NCI-H226 (cell line): Measurements from ENCODE around the gene EFCAB5.
A peak's percentile ranks its signal among the peaks of the same experiment; 100 is the strongest.
"Not testable (repeated sequence)": the region's sequence is repeated elsewhere in the genome, so short reads cannot be mapped to it uniquely, and the experiment has no call there.

ENCODE experiments used
- DNase-seq: peaks from one replicate; pipeline ENCODE4 v3.0.0-alpha.2; 2015

The EFCAB5 gene

GRCh38 chr17:29941334-29941733 lies at the start of gene EFCAB5:
Gene EFCAB5, plus strand, starts transcription at chr17:29941634. Its CDS starts 163 bp downstream, at chr17:29941797.
- DNase-seq: no peak

- DNase-seq: no peak
These were observed 49.2 kb upstream of the EFCAB5 start for GRCh38 chr17:29892201-29892600.

- not testable (repeated sequence) for DNase-seq
These were observed 44.3 kb upstream of the EFCAB5 start for GRCh38 chr17:29897136-29897535.

GRCh38 chr17:29903471-29903870 lies 38.0 kb upstream of the EFCAB5 start:
- DNase-seq: no peak

GRCh38 chr17:29905086-29905878 lies 36.2 kb upstream of the EFCAB5 start:
- DNase-seq: no peak

- DNase-seq: no peak
These were observed 35.6 kb upstream of the EFCAB5 start for GRCh38 chr17:29905879-29906167.

- DNase-seq: no peak
These were observed 34.5 kb upstream of the EFCAB5 start for GRCh38 chr17:29906969-29907368.

GRCh38 chr17:29909236-29910003 lies 32.0 kb upstream of the EFCAB5 start:
- peak; percentile 50 for DNase-seq

GRCh38 chr17:29911641-29912177 lies 29.7 kb upstream of the EFCAB5 start:
- no peak for DNase-seq

GRCh38 chr17:29914819-29915537 lies 26.5 kb upstream of the EFCAB5 start:
- no peak for DNase-seq

GRCh38 chr17:29918016-29918415 lies 23.4 kb upstream of the EFCAB5 start:
- DNase-seq: no peak

- DNase-seq: peak; percentile 80
These were observed 22.2 kb upstream of the EFCAB5 start for GRCh38 chr17:29918922-29919856.

GRCh38 chr17:29924786-29925185 lies 16.6 kb upstream of the EFCAB5 start:
- DNase-seq: no peak

GRCh38 chr17:29927546-29927945 lies 13.9 kb upstream of the EFCAB5 start:
- peak; percentile 27 for DNase-seq

- DNase-seq: no peak
These were observed 12.4 kb upstream of the EFCAB5 start for GRCh38 chr17:29929006-29929532.

- DNase-seq: peak; percentile 88
These were observed 11.7 kb upstream of the EFCAB5 start, which contains the start of gene SSH2 for GRCh38 chr17:29929533-29930408. Gene SSH2, minus strand, starts transcription at chr17:29930228. Its CDS starts 228 bp downstream, at chr17:29930000.

- DNase-seq: no peak
These were observed 10.9 kb upstream of the EFCAB5 start for GRCh38 chr17:29930409-29931010.

- peak; percentile 60 for DNase-seq
These were observed 10.1 kb upstream of the EFCAB5 start for GRCh38 chr17:29931231-29931932.

- DNase-seq: peak; percentile 60
These were observed 8.1 kb upstream of the EFCAB5 start for GRCh38 chr17:29933379-29933778.

- not testable (repeated sequence) for DNase-seq
These were observed 5.5 kb upstream of the EFCAB5 start for GRCh38 chr17:29935909-29936308.
